Right lobe of liver (tissue), 6 donors: ENCODE data around the gene RIPOR3. TPM values are rescaled to one million over a fixed set of nuclear protein-coding genes. Genes with fewer than 3 reads are reported as not detected.

ENCODE experiments used
- ATAC-seq, 4 donors: fragments of 200-7000 bp; cut with Tn5 transposase; one replicate each; pipeline ENCODE4 v1.9.1; 2020; ENCODE audit warnings: mild to moderate bottlenecking in 4 of 4, moderate library complexity in 4 of 4
- DNase-seq, 3 donors: peaks; one replicate each; pipeline ENCODE4 v3.0.0-alpha.2; 2020
- H3K27ac ChIP-seq, 3 donors: fragments of 200-600 bp; one replicate each; pipeline ENCODE4 v1.8.0; 2022
- H3K27me3 ChIP-seq, 2 donors: fragments of 200-600 bp; one replicate each; pipeline ENCODE4 v1.8.0; 2022
- H3K36me3 ChIP-seq, 4 donors: fragments of 200-600 bp; sonication (generic) in 1 of 4; one replicate each; pipeline versions ENCODE4 v1.5.1 to v1.8.0; 2017 to 2022; ENCODE audit warnings: control low read depth in 1 of 4
- H3K4me1 ChIP-seq, 4 donors: fragments of 200-600 bp; sonication (generic) in 1 of 4; one replicate each; pipeline versions ENCODE4 v1.5.1 to v1.8.0; 2017 to 2022; ENCODE audit warnings: control low read depth in 1 of 4
- H3K4me3 ChIP-seq, 3 donors: fragments of 200-600 bp; one replicate each; pipeline ENCODE4 v1.8.0; 2022
- H3K9me3 ChIP-seq, 4 donors: fragments of 200-600 bp; sonication (generic) in 1 of 4; one replicate each; pipeline versions ENCODE4 v1.5.1 to v1.8.0; 2017 to 2022; ENCODE audit warnings: control low read depth in 1 of 4
- POLR2A ChIP-seq: fragments of 450-650 bp; IDR thresholded peaks from one replicate; pipeline ENCODE4 v1.6.1; 2017; ENCODE audit warnings: antibody characterized with exemption, mild to moderate bottlenecking
- WGBS: methylation state at CpG from one replicate; pipeline ENCODE4 v1.1.6; 2018; ENCODE audit warnings: low coverage, low lambda C conversion rate; ENCODE audit not compliant: insufficient coverage; ENCODE audit errors: missing lambda C conversion rate; 5-methylcytosine and 5-hydroxymethylcytosine counted together
- intact Hi-C, 2 donors: fragments of 100-400 bp; cut with DNase I; formaldehyde crosslinking; loops; one replicate each; pipeline versions ENCODE4 v1.11.2 to v1.14.1; 2022
- long read RNA-seq: library from polyadenylated mRNA; unstranded; transcript quantifications from one replicate; pipeline ENCODE4 v2.0.0, GENCODE V29; 2019
- total RNA-seq, 6 experiments: library from RNA; depleted of rRNA in 2 of 6; stranded (reverse); fragments of >200 nt in 2 of 6; fragmentation: NEBNext Ultra II Directional in 3 of 6; extraction: Animal tissue kit (Norgen Biotek cat#: 25700) in 3 of 6; gene quantifications; one replicate each; pipeline versions ENCODE4 v1.1.0 to v1.2.4, GENCODE V29; 2016 to 2023
- TF ChIP-seq, protein P1 (sequence below), 4 donors: fragments of 200-600 bp in 3 of 4; fragments of 450-650 bp in 1 of 4; IDR thresholded peaks; one replicate each; pipeline versions ENCODE4 v1.5.1 to v1.8.0; 2016 to 2022; ENCODE audit warnings: antibody characterized with exemption in 4 of 4, mild to moderate bottlenecking in 2 of 4
- donor health status: DM: no; HTN: yes; CAD: no.
- donor health status: DM: no; HTN: no; CAD: no.
- donor health status: DM: no; HTN: no; CAD: no.
- donor health status: DM: no; HTN: yes; CAD: no.
- donor health status: DM: no; HTN: yes; CAD: no.

The RIPOR3 gene, protein sequence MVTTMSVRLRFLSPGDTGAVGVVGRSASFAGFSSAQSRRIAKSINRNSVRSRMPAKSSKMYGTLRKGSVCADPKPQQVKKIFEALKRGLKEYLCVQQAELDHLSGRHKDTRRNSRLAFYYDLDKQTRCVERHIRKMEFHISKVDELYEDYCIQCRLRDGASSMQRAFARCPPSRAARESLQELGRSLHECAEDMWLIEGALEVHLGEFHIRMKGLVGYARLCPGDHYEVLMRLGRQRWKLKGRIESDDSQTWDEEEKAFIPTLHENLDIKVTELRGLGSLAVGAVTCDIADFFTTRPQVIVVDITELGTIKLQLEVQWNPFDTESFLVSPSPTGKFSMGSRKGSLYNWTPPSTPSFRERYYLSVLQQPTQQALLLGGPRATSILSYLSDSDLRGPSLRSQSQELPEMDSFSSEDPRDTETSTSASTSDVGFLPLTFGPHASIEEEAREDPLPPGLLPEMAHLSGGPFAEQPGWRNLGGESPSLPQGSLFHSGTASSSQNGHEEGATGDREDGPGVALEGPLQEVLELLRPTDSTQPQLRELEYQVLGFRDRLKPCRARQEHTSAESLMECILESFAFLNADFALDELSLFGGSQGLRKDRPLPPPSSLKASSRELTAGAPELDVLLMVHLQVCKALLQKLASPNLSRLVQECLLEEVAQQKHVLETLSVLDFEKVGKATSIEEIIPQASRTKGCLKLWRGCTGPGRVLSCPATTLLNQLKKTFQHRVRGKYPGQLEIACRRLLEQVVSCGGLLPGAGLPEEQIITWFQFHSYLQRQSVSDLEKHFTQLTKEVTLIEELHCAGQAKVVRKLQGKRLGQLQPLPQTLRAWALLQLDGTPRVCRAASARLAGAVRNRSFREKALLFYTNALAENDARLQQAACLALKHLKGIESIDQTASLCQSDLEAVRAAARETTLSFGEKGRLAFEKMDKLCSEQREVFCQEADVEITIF
- total RNA-seq, result 10 to 100 TPM in 2 of 6 experiments, 1 to 10 TPM in 4; 4.8 to 13.8 (median 8.9) TPM
- long read RNA-seq, result 0 reads

DNA sequence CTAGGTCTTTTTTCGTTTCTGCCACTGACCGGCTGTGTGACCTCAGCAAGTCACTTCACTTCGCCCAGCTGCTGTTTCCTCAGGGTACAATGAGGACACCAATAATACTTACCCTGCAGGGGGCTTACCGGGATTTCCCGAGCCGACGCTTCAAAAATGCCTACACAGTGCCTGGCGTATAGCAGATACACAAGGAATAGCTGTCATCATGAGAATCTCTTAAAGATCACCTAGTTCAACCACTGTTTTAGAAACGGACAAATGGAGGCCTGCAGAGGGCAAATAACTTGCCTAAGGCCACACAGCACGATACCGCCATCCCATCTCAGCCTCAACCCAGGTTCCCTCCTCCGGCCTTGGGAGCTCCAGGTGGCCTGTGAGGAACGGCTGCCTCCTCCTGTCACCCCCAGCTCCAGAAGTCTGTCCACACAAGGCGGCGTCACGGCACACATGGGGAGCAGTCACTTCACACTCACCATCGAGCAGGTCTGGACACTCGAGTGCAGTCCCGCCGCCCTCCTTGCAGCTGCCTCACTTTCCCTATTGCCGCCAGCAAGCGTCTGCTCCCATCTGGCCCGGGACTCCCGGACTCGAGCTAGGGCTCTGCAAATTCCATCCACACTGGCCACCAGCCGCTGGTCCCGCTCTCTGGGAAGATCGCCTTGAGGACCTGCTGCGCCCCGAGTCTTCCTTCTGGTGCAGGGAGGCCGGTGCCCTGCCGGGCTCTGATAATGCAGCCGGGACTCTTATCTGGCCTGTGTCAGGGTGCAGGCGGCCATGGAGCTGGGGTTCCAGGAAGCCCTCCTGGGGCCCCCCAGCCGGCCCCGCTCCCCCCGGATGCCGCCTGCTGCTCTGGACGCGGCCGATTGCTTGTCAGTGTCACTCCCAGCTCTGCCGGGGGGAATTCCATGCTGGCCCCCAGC lies at the start of gene RIPOR3:
Gene RIPOR3 (minus strand): TSS at position 893 of the 923 bp plus-strand sequence. CDS start 414 bp downstream, at position 479.
- intact Hi-C loops, result no loop called here
- DNase-seq (peak in 1 of 3 donors; percentile 42), ATAC-seq (peak; percentile 47 to 75 (median 54))
- no peaks in the 10 kb centered on the region for H3K27me3 ChIP-seq
- H3K27ac ChIP-seq, result peak within 1 kb of the TSS; percentile 28 to 40 (median 31)
- no peaks in the 10 kb centered on the region for H3K36me3 ChIP-seq
- peaks cover 0 to 4% (median 0%) of the 10 kb centered on the region in 4 donors for H3K4me1 ChIP-seq
- TF ChIP-seq, protein P1, sequence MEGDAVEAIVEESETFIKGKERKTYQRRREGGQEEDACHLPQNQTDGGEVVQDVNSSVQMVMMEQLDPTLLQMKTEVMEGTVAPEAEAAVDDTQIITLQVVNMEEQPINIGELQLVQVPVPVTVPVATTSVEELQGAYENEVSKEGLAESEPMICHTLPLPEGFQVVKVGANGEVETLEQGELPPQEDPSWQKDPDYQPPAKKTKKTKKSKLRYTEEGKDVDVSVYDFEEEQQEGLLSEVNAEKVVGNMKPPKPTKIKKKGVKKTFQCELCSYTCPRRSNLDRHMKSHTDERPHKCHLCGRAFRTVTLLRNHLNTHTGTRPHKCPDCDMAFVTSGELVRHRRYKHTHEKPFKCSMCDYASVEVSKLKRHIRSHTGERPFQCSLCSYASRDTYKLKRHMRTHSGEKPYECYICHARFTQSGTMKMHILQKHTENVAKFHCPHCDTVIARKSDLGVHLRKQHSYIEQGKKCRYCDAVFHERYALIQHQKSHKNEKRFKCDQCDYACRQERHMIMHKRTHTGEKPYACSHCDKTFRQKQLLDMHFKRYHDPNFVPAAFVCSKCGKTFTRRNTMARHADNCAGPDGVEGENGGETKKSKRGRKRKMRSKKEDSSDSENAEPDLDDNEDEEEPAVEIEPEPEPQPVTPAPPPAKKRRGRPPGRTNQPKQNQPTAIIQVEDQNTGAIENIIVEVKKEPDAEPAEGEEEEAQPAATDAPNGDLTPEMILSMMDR (IDR thresholded peaks at IDR 0.05), result no peak
- no peak for TF ChIP-seq POLR2A
- no peaks in the 10 kb centered on the region for H3K9me3 ChIP-seq
- 35% methylated on average over 8 of the region's 42 CpGs for WGBS
- H3K4me3 ChIP-seq, result peak within 1 kb of the TSS; percentile 12 to 41 (median 35)

DNA sequence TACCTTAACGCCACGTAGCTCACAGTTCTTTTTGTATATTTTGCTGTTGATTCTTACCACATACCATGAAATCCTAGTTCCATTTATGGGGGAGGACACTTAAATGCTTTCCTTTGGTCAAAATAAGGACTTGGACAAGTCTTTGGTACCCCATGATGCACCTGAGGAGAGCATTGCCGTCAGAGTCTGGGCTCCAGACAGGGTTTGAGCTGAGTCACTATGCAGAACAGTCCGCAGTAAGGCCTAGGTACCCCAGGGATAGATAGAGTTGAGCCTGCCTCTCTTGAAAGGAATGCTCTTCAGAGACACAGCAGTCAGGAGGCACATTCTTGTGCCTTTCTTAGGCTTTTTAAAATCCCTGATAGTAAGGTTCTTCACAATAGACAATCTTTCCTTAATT lies 46.0 kb upstream of the RIPOR3 start:
- DNase-seq, result no peak
- Histone ChIP-seq H3K27ac (no peak overlapping the region), H3K4me1 (peaks cover 0 to 15% (median 6%) of the 10 kb centered on the region in 4 donors), H3K27me3 (no peaks in the 10 kb centered on the region), H3K9me3 (no peaks in the 10 kb centered on the region), H3K4me3 (no peak overlapping the region), H3K36me3 (no peaks in the 10 kb centered on the region)
- intact Hi-C loops, result no loop called here
- no peak for TF ChIP-seq POLR2A
- TF ChIP-seq, protein P1 (IDR thresholded peaks at IDR 0.05), result no peak
- WGBS, result 80% methylated on average over 2 of the region's 4 CpGs
- ATAC-seq, result no peak

DNA sequence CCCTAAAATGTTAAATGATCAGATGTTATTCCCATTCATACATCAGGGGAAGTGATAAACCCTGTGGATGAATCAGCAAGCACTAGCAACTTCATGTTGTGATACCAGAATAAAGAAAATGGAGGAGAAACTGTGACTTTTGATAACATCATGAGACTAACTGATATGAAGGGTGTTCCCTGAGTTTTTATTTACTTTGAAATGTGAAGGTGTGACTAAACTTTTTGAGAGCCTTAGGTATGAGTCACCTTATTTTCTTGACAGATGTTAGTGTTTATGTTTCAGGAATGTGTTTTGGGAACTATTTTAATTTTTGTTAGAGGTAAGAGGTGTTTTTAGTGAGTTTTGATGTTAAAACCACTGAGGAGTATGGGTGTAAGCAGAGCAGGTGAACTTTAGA lies 44.5 kb upstream of the RIPOR3 start:
- no peaks in the 10 kb centered on the region for H3K36me3 ChIP-seq
- H3K4me1 ChIP-seq, result peaks cover 0 to 18% (median 7%) of the 10 kb centered on the region in 4 donors
- TF ChIP-seq, protein P1 (IDR thresholded peaks at IDR 0.05), result no peak
- TF ChIP-seq POLR2A, result no peak
- intact Hi-C loops, result no loop called here
- no peaks in the 10 kb centered on the region for H3K9me3 ChIP-seq
- ATAC-seq, result no peak
- H3K4me3 ChIP-seq, result no peak overlapping the region
- DNase-seq, result no peak
- no peak overlapping the region for H3K27ac ChIP-seq
- H3K27me3 ChIP-seq, result no peaks in the 10 kb centered on the region
